Tibial nerve (tissue), 4 donors: ENCODE results near the gene SUCO.

Experiments
- CTCF ChIP-seq, 5 experiments: fragments of 200-600 bp in 3 of 5; fragments of 450-650 bp in 2 of 5; sonication (generic) in 3 of 5; IDR thresholded peaks; one replicate each; pipeline ENCODE4 v1.5.1; 2016 to 2019; ENCODE audit warnings: antibody characterized with exemption in 5 of 5, mild to moderate bottlenecking in 3 of 5, moderate library complexity in 2 of 5
- EP300 ChIP-seq, 2 donors: sonication (generic); formaldehyde crosslinking; IDR thresholded peaks; one replicate each; pipeline ENCODE4 v1.6.1; 2017; ENCODE audit warnings: antibody characterized with exemption in 2 of 2, mild to moderate bottlenecking in 1 of 2
- POLR2A ChIP-seq, 2 donors: fragments of 450-650 bp; IDR thresholded peaks; one replicate each; pipeline ENCODE4 v1.6.1; 2017; ENCODE audit warnings: antibody characterized with exemption in 2 of 2, mild to moderate bottlenecking in 2 of 2, moderate library complexity in 2 of 2

DNA sequence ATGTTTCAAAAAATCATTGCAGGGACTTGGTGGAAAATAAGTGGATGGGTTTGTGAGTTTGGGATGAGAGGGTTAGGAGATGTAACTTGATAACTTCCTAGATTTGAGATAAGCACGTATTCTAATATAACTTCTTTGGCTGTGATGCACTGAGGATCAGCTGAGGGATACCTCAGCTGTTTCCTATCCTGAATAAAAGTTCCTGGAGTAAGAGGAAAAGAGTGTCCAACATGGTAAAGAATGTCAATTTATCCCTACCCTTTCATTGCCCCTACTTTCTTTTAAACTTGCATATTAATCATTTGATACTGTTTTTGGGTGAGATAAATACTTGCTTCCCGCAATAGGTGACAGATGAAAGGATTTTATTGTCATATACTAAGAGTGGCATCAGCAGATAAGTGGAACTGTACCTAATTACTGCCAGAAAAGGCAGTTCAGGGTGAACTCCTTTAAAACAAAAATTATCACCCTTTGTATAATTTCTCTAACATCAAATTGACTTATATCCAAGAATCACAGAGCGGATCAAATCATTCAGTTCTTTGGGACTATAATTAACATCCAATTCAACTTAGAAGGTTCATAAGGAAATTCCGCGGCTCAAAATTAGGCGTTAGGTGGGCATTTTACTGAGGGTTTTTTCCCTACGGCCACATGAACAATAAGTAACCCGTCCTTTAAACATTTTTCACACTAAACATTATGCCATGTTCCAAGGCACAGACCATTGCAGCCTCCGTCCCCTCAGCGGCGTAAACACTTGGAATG is 1.4 kb upstream of the SUCO start:
- TF ChIP-seq CTCF (IDR thresholded peaks at IDR 0.05) (no peak), EP300 (IDR thresholded peaks at IDR 0.05) (no peak), POLR2A (IDR thresholded peaks at IDR 0.05) (no peak)
